ENCODE measurements around the gene SNAPC2. TPM values are rescaled to one million over a fixed set of nuclear protein-coding genes. Genes with fewer than 3 reads are reported as not detected.

The SNAPC2 gene
- total RNA-seq, 1 experiment from 2014 or later: 23.2 TPM

DNA sequence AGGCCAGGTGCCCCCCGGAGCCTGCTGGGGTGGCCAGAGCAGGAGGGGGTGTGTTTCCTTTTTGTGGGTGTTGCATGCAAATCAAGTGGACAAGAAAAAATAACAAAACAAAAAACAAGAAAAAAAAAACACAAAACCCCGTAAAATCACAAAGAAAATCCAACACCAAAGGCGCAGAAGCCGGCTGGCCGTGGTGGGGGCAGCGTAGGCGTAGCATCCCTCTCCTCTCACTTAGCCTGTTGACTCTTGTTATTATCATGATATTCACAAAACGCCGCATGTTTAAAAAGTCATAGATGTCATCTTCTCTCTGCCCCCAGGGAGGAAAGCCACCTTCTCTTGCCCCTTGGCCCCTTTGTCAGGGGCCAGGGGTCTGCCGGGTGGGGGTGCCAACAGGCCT, 6.5 kb upstream of the SNAPC2 start (continued):
- TF ChIP-seq, protein P1, sequence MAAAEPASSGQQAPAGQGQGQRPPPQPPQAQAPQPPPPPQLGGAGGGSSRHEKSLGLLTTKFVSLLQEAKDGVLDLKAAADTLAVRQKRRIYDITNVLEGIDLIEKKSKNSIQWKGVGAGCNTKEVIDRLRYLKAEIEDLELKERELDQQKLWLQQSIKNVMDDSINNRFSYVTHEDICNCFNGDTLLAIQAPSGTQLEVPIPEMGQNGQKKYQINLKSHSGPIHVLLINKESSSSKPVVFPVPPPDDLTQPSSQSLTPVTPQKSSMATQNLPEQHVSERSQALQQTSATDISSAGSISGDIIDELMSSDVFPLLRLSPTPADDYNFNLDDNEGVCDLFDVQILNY (CRISPR knock-in tag; IDR thresholded peaks at IDR 0.05): no peak
- TF ChIP-seq JUN (CRISPR knock-in tag; IDR thresholded peaks at IDR 0.05) (no peak), PRRX2 (CRISPR knock-in tag; IDR thresholded peaks at IDR 0.05) (no peak), FOXJ3 (CRISPR knock-in tag; IDR thresholded peaks at IDR 0.05; ENCODE audit: borderline replicate concordance) (no peak), FOXP1 (CRISPR knock-in tag; IDR thresholded peaks at IDR 0.05; ENCODE audit: borderline replicate concordance) (no peak), GRHL2 (CRISPR knock-in tag; IDR thresholded peaks at IDR 0.05; ENCODE audit: insufficient replicate concordance, severe bottlenecking) (no peak), ZNF263 (CRISPR knock-in tag; IDR thresholded peaks at IDR 0.05; ENCODE audit: low read depth) (no peak)
- TF ChIP-seq, protein P2, sequence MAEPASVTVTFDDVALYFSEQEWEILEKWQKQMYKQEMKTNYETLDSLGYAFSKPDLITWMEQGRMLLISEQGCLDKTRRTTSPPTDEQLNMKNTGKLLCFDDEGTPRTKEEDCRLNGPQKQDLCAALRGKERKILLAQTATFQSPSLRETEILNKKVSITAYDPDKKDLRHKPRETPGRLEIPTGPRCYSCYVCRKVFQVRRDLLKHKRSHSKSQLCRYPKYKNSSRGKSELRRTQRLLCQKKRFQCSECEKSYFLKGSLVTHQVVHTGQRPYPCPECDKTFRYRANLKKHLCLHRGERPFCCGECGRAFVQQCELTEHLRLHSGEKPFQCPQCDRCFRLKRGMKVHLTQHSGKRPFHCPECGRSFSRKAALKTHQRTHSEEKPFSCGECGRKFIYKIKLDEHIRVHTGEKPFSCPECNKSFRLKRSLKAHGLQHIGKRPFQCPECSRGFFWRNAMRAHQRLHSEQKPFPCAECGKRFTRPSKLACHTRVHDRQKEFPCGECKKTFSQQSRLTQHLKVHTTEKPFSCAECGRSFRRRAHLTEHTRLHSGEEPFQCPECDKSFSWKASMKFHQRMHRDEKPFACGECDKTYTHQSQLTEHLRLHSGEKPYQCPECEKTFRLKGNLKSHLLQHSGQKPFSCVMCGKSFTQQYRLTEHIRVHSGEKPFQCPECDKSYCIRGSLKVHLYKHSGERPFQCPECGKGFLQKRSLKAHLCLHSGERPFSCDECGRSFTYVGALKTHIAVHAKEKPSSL (CRISPR knock-in tag; conservative IDR thresholded peaks at IDR 0.05): no peak
- TF ChIP-seq, protein P3, sequence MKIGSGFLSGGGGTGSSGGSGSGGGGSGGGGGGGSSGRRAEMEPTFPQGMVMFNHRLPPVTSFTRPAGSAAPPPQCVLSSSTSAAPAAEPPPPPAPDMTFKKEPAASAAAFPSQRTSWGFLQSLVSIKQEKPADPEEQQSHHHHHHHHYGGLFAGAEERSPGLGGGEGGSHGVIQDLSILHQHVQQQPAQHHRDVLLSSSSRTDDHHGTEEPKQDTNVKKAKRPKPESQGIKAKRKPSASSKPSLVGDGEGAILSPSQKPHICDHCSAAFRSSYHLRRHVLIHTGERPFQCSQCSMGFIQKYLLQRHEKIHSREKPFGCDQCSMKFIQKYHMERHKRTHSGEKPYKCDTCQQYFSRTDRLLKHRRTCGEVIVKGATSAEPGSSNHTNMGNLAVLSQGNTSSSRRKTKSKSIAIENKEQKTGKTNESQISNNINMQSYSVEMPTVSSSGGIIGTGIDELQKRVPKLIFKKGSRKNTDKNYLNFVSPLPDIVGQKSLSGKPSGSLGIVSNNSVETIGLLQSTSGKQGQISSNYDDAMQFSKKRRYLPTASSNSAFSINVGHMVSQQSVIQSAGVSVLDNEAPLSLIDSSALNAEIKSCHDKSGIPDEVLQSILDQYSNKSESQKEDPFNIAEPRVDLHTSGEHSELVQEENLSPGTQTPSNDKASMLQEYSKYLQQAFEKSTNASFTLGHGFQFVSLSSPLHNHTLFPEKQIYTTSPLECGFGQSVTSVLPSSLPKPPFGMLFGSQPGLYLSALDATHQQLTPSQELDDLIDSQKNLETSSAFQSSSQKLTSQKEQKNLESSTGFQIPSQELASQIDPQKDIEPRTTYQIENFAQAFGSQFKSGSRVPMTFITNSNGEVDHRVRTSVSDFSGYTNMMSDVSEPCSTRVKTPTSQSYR (CRISPR knock-in tag; IDR thresholded peaks at IDR 0.05): no peak
- TF ChIP-seq, protein P4, sequence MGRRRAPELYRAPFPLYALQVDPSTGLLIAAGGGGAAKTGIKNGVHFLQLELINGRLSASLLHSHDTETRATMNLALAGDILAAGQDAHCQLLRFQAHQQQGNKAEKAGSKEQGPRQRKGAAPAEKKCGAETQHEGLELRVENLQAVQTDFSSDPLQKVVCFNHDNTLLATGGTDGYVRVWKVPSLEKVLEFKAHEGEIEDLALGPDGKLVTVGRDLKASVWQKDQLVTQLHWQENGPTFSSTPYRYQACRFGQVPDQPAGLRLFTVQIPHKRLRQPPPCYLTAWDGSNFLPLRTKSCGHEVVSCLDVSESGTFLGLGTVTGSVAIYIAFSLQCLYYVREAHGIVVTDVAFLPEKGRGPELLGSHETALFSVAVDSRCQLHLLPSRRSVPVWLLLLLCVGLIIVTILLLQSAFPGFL (CRISPR knock-in tag; IDR thresholded peaks at IDR 0.05; ENCODE audit: borderline replicate concordance): no peak
- TF ChIP-seq, protein P5, sequence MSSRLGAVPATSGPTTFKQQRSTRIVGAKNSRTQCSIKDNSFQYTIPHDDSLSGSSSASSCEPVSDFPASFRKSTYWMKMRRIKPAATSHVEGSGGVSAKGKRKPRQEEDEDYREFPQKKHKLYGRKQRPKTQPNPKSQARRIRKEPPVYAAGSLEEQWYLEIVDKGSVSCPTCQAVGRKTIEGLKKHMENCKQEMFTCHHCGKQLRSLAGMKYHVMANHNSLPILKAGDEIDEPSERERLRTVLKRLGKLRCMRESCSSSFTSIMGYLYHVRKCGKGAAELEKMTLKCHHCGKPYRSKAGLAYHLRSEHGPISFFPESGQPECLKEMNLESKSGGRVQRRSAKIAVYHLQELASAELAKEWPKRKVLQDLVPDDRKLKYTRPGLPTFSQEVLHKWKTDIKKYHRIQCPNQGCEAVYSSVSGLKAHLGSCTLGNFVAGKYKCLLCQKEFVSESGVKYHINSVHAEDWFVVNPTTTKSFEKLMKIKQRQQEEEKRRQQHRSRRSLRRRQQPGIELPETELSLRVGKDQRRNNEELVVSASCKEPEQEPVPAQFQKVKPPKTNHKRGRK (CRISPR knock-in tag; IDR thresholded peaks at IDR 0.05; ENCODE audit: borderline replicate concordance): no peak
- TF ChIP-seq, protein P6, sequence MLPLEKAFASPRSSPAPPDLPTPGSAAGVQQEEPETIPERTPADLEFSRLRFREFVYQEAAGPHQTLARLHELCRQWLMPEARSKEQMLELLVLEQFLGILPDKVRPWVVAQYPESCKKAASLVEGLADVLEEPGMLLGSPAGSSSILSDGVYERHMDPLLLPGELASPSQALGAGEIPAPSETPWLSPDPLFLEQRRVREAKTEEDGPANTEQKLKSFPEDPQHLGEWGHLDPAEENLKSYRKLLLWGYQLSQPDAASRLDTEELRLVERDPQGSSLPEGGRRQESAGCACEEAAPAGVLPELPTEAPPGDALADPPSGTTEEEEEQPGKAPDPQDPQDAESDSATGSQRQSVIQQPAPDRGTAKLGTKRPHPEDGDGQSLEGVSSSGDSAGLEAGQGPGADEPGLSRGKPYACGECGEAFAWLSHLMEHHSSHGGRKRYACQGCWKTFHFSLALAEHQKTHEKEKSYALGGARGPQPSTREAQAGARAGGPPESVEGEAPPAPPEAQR (CRISPR knock-in tag; IDR thresholded peaks at IDR 0.05): no peak

DNA sequence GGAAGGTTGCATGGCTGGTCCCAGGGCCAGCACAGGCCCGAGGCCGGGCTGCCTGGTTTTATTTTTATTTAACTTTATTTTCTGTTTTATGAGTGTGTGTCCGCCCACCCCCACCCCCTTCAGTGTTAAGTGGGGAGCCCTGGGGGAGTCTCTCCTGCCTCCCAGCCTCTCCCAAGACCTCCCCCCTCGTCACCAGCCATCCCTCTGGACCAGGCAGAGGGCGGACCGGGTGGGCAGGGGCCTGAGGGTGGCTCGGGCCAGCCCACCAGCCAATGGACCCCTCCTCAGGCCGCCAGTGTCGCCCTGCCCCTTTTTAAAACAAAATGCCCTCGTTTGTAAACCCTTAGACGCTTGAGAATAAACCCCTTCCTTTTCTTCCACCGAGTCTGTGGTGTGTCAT, 6.0 kb upstream of the SNAPC2 start:
- peaks cover 11% of the 10 kb centered on the region for H3K36me3 Mint-ChIP-seq
- H3K4me1 Mint-ChIP-seq: peaks cover 3% of the 10 kb centered on the region
- CTCF ChIA-PET: interaction anchor here (0.6 to 0.8 kb wide), 3 partner anchors 26 to 52 kb away, joined by 3 to 5 read pairs (median 3); partner anchors contain the start of gene LRRC8E
- no peak for DNase-seq (ENCODE audit: low spot score)
- POLR2A ChIA-PET: no interaction called here
- ATAC-seq: no peak
- no peak overlapping the region for H3K27ac Mint-ChIP-seq
- H3K27me3 Mint-ChIP-seq (ENCODE audit: low read depth): peaks cover 46% of the 10 kb centered on the region
- no peak overlapping the region for H3K4me3 Mint-ChIP-seq
- H3K9me3 Mint-ChIP-seq: no peaks in the 10 kb centered on the region
- TF ChIP-seq FOXJ3 (CRISPR knock-in tag; IDR thresholded peaks at IDR 0.05; ENCODE audit: borderline replicate concordance) (no peak), CBFB (CRISPR knock-in tag; IDR thresholded peaks at IDR 0.05; ENCODE audit: low read depth) (no peak), TCF7 (CRISPR knock-in tag; IDR thresholded peaks at IDR 0.05; ENCODE audit: low read depth) (no peak), NFATC4 (CRISPR knock-in tag; IDR thresholded peaks at IDR 0.05) (no peak), ZNF671 (CRISPR knock-in tag; IDR thresholded peaks at IDR 0.05) (no peak)
- TF ChIP-seq, protein P7, sequence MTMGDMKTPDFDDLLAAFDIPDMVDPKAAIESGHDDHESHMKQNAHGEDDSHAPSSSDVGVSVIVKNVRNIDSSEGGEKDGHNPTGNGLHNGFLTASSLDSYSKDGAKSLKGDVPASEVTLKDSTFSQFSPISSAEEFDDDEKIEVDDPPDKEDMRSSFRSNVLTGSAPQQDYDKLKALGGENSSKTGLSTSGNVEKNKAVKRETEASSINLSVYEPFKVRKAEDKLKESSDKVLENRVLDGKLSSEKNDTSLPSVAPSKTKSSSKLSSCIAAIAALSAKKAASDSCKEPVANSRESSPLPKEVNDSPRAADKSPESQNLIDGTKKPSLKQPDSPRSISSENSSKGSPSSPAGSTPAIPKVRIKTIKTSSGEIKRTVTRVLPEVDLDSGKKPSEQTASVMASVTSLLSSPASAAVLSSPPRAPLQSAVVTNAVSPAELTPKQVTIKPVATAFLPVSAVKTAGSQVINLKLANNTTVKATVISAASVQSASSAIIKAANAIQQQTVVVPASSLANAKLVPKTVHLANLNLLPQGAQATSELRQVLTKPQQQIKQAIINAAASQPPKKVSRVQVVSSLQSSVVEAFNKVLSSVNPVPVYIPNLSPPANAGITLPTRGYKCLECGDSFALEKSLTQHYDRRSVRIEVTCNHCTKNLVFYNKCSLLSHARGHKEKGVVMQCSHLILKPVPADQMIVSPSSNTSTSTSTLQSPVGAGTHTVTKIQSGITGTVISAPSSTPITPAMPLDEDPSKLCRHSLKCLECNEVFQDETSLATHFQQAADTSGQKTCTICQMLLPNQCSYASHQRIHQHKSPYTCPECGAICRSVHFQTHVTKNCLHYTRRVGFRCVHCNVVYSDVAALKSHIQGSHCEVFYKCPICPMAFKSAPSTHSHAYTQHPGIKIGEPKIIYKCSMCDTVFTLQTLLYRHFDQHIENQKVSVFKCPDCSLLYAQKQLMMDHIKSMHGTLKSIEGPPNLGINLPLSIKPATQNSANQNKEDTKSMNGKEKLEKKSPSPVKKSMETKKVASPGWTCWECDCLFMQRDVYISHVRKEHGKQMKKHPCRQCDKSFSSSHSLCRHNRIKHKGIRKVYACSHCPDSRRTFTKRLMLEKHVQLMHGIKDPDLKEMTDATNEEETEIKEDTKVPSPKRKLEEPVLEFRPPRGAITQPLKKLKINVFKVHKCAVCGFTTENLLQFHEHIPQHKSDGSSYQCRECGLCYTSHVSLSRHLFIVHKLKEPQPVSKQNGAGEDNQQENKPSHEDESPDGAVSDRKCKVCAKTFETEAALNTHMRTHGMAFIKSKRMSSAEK (CRISPR knock-in tag; IDR thresholded peaks at IDR 0.05; ENCODE audit: borderline replicate concordance): no peak
- TF ChIP-seq, protein P1 (CRISPR knock-in tag; IDR thresholded peaks at IDR 0.05): no peak
- TF ChIP-seq, protein P8, sequence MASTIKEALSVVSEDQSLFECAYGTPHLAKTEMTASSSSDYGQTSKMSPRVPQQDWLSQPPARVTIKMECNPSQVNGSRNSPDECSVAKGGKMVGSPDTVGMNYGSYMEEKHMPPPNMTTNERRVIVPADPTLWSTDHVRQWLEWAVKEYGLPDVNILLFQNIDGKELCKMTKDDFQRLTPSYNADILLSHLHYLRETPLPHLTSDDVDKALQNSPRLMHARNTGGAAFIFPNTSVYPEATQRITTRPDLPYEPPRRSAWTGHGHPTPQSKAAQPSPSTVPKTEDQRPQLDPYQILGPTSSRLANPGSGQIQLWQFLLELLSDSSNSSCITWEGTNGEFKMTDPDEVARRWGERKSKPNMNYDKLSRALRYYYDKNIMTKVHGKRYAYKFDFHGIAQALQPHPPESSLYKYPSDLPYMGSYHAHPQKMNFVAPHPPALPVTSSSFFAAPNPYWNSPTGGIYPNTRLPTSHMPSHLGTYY (CRISPR knock-in tag; IDR thresholded peaks at IDR 0.05): no peak

Data from WTC11 (cell line).